ENCODE results near the gene EXD1.

DNA sequence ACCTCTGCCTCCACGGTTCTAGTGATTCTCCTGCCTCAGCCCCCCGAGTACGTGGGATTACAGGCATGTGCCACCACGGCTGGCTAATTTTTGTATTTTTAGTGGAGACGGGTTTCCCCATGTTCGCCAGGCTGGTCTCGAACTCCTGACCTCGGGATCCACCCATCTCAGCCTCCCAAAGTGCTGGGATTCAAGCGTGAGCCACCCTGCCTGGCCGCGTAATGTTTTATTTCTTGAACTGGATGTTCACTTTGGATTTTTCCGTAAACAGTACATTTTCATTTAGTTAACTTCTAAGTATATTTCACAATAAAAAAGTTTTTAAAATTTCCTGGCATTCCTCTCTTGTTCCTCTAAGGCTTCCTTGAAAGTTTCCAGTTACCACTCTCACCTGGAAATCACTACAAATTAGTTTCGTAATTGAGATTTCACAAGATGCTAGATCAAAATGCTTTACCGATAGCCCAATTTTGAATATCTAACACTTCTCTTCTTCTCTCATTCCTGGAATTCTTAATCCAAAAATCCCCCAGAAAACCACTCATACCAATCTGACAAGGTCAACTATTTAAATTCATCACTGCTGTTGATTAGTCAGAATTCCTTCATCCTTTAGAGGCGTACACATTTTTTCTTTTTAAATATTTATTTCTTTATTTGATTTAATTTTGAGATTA, 69.8 kb downstream of the EXD1 start:
- TF ChIP-seq, protein P1, sequence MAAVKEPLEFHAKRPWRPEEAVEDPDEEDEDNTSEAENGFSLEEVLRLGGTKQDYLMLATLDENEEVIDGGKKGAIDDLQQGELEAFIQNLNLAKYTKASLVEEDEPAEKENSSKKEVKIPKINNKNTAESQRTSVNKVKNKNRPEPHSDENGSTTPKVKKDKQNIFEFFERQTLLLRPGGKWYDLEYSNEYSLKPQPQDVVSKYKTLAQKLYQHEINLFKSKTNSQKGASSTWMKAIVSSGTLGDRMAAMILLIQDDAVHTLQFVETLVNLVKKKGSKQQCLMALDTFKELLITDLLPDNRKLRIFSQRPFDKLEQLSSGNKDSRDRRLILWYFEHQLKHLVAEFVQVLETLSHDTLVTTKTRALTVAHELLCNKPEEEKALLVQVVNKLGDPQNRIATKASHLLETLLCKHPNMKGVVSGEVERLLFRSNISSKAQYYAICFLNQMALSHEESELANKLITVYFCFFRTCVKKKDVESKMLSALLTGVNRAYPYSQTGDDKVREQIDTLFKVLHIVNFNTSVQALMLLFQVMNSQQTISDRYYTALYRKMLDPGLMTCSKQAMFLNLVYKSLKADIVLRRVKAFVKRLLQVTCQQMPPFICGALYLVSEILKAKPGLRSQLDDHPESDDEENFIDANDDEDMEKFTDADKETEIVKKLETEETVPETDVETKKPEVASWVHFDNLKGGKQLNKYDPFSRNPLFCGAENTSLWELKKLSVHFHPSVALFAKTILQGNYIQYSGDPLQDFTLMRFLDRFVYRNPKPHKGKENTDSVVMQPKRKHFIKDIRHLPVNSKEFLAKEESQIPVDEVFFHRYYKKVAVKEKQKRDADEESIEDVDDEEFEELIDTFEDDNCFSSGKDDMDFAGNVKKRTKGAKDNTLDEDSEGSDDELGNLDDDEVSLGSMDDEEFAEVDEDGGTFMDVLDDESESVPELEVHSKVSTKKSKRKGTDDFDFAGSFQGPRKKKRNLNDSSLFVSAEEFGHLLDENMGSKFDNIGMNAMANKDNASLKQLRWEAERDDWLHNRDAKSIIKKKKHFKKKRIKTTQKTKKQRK (IDR thresholded peaks at IDR 0.05; ENCODE audit: borderline replicate concordance, low read depth, low read length): no peak
- TF ChIP-seq, protein P2, sequence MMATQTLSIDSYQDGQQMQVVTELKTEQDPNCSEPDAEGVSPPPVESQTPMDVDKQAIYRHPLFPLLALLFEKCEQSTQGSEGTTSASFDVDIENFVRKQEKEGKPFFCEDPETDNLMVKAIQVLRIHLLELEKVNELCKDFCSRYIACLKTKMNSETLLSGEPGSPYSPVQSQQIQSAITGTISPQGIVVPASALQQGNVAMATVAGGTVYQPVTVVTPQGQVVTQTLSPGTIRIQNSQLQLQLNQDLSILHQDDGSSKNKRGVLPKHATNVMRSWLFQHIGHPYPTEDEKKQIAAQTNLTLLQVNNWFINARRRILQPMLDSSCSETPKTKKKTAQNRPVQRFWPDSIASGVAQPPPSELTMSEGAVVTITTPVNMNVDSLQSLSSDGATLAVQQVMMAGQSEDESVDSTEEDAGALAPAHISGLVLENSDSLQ (IDR thresholded peaks at IDR 0.05): no peak
- no peak for TF ChIP-seq NR2C1 (IDR thresholded peaks at IDR 0.05)
- TF ChIP-seq NR2C1 (tag; IDR thresholded peaks at IDR 0.05): no peak
- TF ChIP-seq, protein P3, sequence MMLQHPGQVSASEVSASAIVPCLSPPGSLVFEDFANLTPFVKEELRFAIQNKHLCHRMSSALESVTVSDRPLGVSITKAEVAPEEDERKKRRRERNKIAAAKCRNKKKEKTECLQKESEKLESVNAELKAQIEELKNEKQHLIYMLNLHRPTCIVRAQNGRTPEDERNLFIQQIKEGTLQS (IDR thresholded peaks at IDR 0.05): no peak
- TF ChIP-seq, protein P3 (CRISPR knock-in tag; conservative IDR thresholded peaks at IDR 0.05): no peak
- no peak for TF ChIP-seq FOXK1 (CRISPR knock-in tag; IDR thresholded peaks at IDR 0.05; ENCODE audit: borderline replicate concordance)
- no peak for TF ChIP-seq NR3C1 (CRISPR knock-in tag; IDR thresholded peaks at IDR 0.05)

Data from K562 (cell line).